HepG2 (cell line): ENCODE measurements around the gene ACD. TPM values are rescaled to one million over a fixed set of nuclear protein-coding genes. Genes with fewer than 3 reads are reported as not detected.

ENCODE experiments used
- ATAC-seq: fragments of 200-7000 bp; cut with Tn5 transposase; 3 replicates; pipeline ENCODE4 v1.9.1; 2020; ENCODE audit warnings: mild to moderate bottlenecking, moderate library complexity
- BruUV-seq: library from RNA; stranded (reverse); fragments of 400-500 nt; replicated peaks from 2 replicates; lab custom pipeline; 2021; lab: Mats Ljungman, UMichigan
- CTCF ChIA-PET: fragments of 300-600 bp; formaldehyde crosslinking; extraction: SDS; loops from one replicate; lab custom pipeline; 2021; ENCODE audit warnings: low total read pairs, inconsistent platforms, low intra/inter-chr PET ratio; lab: Yijun Ruan, JAX
- POLR2A ChIA-PET: fragments of 350-600 bp; sonication (Branson Sonifier 250); formaldehyde crosslinking; loops from one replicate; lab custom pipeline; 2020; ENCODE audit warnings: antibody characterized with exemption, inconsistent platforms; lab: Yijun Ruan, JAX
- DNase-seq: peaks from one replicate; pipeline ENCODE4 v3.0.0-alpha.2; 2015; ENCODE audit warnings: low spot score
- FAIRE-seq: peaks from 3 replicates; lab custom pipeline; 2011; peaks lifted over from hg19 to GRCh38; lab: Jason Lieb, UNC
- H2AFZ ChIP-seq: one replicate; pipeline ENCODE4 v1.6.1; 2011; ENCODE audit warnings: low read length, inconsistent platforms
- H3K27ac ChIP-seq: fragments of 300-600 bp; 3 replicates; pipeline ENCODE4 v1.8.0; 2011; ENCODE audit warnings: mixed run types, mild to moderate bottlenecking, mixed read lengths, low read length, inconsistent platforms; ENCODE audit not compliant: insufficient read depth; ENCODE audit errors: extremely low read length
- H3K27me3 ChIP-seq, 2 experiments: fragments of 200-600 bp in 1 of 2; 2 replicates in 1 of 2; 3 replicates in 1 of 2; pipeline versions ENCODE4 v1.6.0 to v1.8.0; 2011; ENCODE audit warnings: low read length in 2 of 2, mild to moderate bottlenecking in 2 of 2, moderate library complexity in 2 of 2, inconsistent platforms in 1 of 2; ENCODE audit not compliant: insufficient read depth in 2 of 2, control insufficient read depth in 1 of 2
- H3K36me3 ChIP-seq, 2 experiments: fragments of 200-600 bp in 1 of 2; replicated peaks in 1 of 2; 2 replicates in 1 of 2; 3 replicates in 1 of 2; pipeline versions ENCODE4 v1.5.1 to v1.8.0; 2011; ENCODE audit warnings: low read length in 2 of 2, inconsistent platforms in 1 of 2; ENCODE audit not compliant: insufficient read depth in 2 of 2, control insufficient read depth in 1 of 2
- H3K4me1 ChIP-seq: 2 replicates; pipeline ENCODE4 v1.5.1; 2012; ENCODE audit warnings: low read length, inconsistent platforms; ENCODE audit not compliant: insufficient read depth
- H3K4me2 ChIP-seq: 2 replicates; pipeline ENCODE4 v1.6.0; 2011; ENCODE audit warnings: low read depth, low read length, inconsistent platforms
- H3K4me3 ChIP-seq, 3 experiments: fragments of 200-600 bp in 1 of 3; sonication (generic), shearing (Covaris generic) in 1 of 3; replicated peaks in 1 of 3; 2 replicates each; pipeline ENCODE4 v1.5.1; 2011 to 2016; ENCODE audit warnings: low read length in 3 of 3, inconsistent platforms in 2 of 3, low read depth in 2 of 3, mild to moderate bottlenecking in 2 of 3, control low read depth in 1 of 3, mixed read lengths in 1 of 3; ENCODE audit not compliant: insufficient read depth in 1 of 3
- H3K79me2 ChIP-seq: one replicate; pipeline ENCODE4 v1.6.1; 2011; ENCODE audit warnings: low read length, inconsistent platforms; ENCODE audit not compliant: insufficient read depth
- H3K9ac ChIP-seq: 2 replicates; pipeline ENCODE4 v1.6.0; 2011; ENCODE audit warnings: mild to moderate bottlenecking, low read depth, low read length, inconsistent platforms; ENCODE audit not compliant: insufficient read depth
- H3K9me3 ChIP-seq: 2 replicates; pipeline ENCODE4 v1.5.1; 2012; ENCODE audit warnings: mild to moderate bottlenecking, low read length
- H4K20me1 ChIP-seq: 2 replicates; pipeline ENCODE4 v1.6.0; 2011; ENCODE audit warnings: inconsistent platforms, mild to moderate bottlenecking, low read length, moderate library complexity; ENCODE audit not compliant: insufficient read depth
- AHR ChIP-seq: IDR thresholded peaks from 2 replicates; pipeline ENCODE4 v1.6.1; 2018; ENCODE audit warnings: missing genetic modification reagents, missing compliant biosample characterization
- ARHGAP35 ChIP-seq: sonication (generic); formaldehyde crosslinking; IDR thresholded peaks from 2 replicates; pipeline ENCODE4 v1.9.0; 2022; ENCODE audit warnings: mild to moderate bottlenecking, inconsistent platforms, moderate library complexity, missing genetic modification reagents, borderline replicate concordance
- ATF7-NPFF ChIP-seq: sonication (generic); formaldehyde crosslinking; IDR thresholded peaks from 2 replicates; pipeline ENCODE4 v1.8.1; 2023; ENCODE audit warnings: mild to moderate bottlenecking, low read depth, missing genetic modification reagents, moderate library complexity
- BORCS8-MEF2B ChIP-seq: sonication (generic); formaldehyde crosslinking; IDR thresholded peaks from 2 replicates; pipeline ENCODE4 v1.8.0; 2022; ENCODE audit warnings: mild to moderate bottlenecking, missing genetic modification reagents
- BRF2 ChIP-seq: sonication (generic); formaldehyde crosslinking; IDR thresholded peaks from 2 replicates; pipeline ENCODE4 v1.8.1; 2022; ENCODE audit warnings: mild to moderate bottlenecking, missing genetic modification reagents
- CENPT ChIP-seq: sonication (generic); formaldehyde crosslinking; IDR thresholded peaks from 2 replicates; pipeline ENCODE4 v1.8.0; 2022; ENCODE audit warnings: low read depth, mild to moderate bottlenecking, moderate library complexity, missing genetic modification reagents
- E2F1 ChIP-seq: sonication (generic); formaldehyde crosslinking; IDR thresholded peaks from 2 replicates; pipeline ENCODE4 v1.5.0; 2020; ENCODE audit warnings: missing genetic modification reagents
- FOXO4 ChIP-seq: sonication (generic); formaldehyde crosslinking; conservative IDR thresholded peaks from 2 replicates; pipeline ENCODE4 v1.8.1; 2023; ENCODE audit warnings: missing genetic modification reagents
- HDAC1 ChIP-seq: sonication (generic); formaldehyde crosslinking; IDR thresholded peaks from 2 replicates; pipeline ENCODE4 v1.5.1; 2020; ENCODE audit warnings: mild to moderate bottlenecking, missing genetic modification reagents
- HDAC2 ChIP-seq: sonication (generic); formaldehyde crosslinking; IDR thresholded peaks from 2 replicates; pipeline ENCODE4 v1.4.0; 2020; ENCODE audit warnings: missing genetic modification reagents
- MYC ChIP-seq: sonication (generic); formaldehyde crosslinking; IDR thresholded peaks from 2 replicates; pipeline ENCODE4 v1.9.0; 2021; ENCODE audit warnings: missing genetic modification reagents, borderline replicate concordance
- PATZ1 ChIP-seq: sonication (generic); formaldehyde crosslinking; IDR thresholded peaks from 2 replicates; pipeline ENCODE4 v1.4.0; 2020; ENCODE audit warnings: missing genetic modification reagents
- RAD21 ChIP-seq: fragments of 450-650 bp; formaldehyde crosslinking; IDR thresholded peaks from 2 replicates; pipeline ENCODE4 v1.5.0; 2020; ENCODE audit warnings: mild to moderate bottlenecking
- REL ChIP-seq: sonication (generic); formaldehyde crosslinking; conservative IDR thresholded peaks from 2 replicates; pipeline ENCODE4 v1.8.0; 2022; ENCODE audit warnings: mild to moderate bottlenecking, missing genetic modification reagents, moderate library complexity
- SALL1 ChIP-seq: sonication (generic); formaldehyde crosslinking; IDR thresholded peaks from 2 replicates; pipeline ENCODE4 v1.8.0; 2022; ENCODE audit warnings: mild to moderate bottlenecking, missing genetic modification reagents
- SALL2 ChIP-seq: sonication (generic); formaldehyde crosslinking; IDR thresholded peaks from 2 replicates; pipeline ENCODE4 v1.8.1; 2023; ENCODE audit warnings: mild to moderate bottlenecking, missing genetic modification reagents, inconsistent platforms
- SMARCE1 ChIP-seq: fragments of 450-650 bp; IDR thresholded peaks from 2 replicates; pipeline ENCODE4 v1.6.1; 2017; ENCODE audit warnings: borderline replicate concordance
- ZNF296 ChIP-seq: sonication (generic); formaldehyde crosslinking; conservative IDR thresholded peaks from 2 replicates; pipeline ENCODE4 v1.5.0; 2020; ENCODE audit warnings: mild to moderate bottlenecking, missing genetic modification reagents
- ZSCAN25 ChIP-seq: sonication (generic); formaldehyde crosslinking; IDR thresholded peaks from 2 replicates; pipeline ENCODE4 v1.8.0; 2022; ENCODE audit warnings: mild to moderate bottlenecking, missing genetic modification reagents
- WGBS: methylation state at CpG from one replicate; pipeline ENCODE4 v1.1.6; 2017; ENCODE audit warnings: low lambda C conversion rate; 5-methylcytosine and 5-hydroxymethylcytosine counted together
- in situ Hi-C: cut with HindIII; loops from 2 replicates; pipeline ENCODE4 v1.10.0; 2017; ENCODE audit warnings: low pct_unique_long_range_greater_than_20kb; ENCODE audit not compliant: extremely low pct_ligation_motif_present
- intact Hi-C: fragments of 100-400 bp; cut with micrococcal nuclease; formaldehyde crosslinking; loops from one replicate; pipeline ENCODE4 v1.10.0; 2022; ENCODE audit not compliant: unreplicated experiment
- polyA plus RNA-seq, 8 experiments: library from polyadenylated mRNA; depleted of rRNA in 3 of 8; stranded (reverse) in 7 of 8; unstranded in 1 of 8; fragments of >200 nt; fragmentation: Illumina TruSeq in 4 of 8; extraction: Trizol in 4 of 8; gene quantifications; 2 replicates each; pipeline versions ENCODE4 v1.2.1 to v1.2.3, GENCODE V29; 2011 to 2016; ENCODE audit warnings: low read depth in 4 of 8, missing spikeins in 1 of 8, mixed read lengths in 1 of 8; ENCODE audit not compliant: insufficient read depth in 1 of 8
- total RNA-seq, 5 experiments: library from RNA; depleted of rRNA; stranded (reverse); fragments of >200 nt; fragmentation: Illumina TruSeq; extraction: Trizol; gene quantifications; 2 replicates each; pipeline ENCODE4 v1.2.3, GENCODE V29; 2016; ENCODE audit warnings: low read depth in 1 of 5

Gene ACD
- total and polyA plus RNA-seq, 2 of the 13 experiments (the other 11 are each of a cell fraction or from before 2014, with no cell fraction given), result 32.6 to 38.3 TPM

GRCh38 chr16:67653128-67653788, 6.8 kb downstream of the ACD start:
- POLR2A ChIA-PET, result no interaction called here
- H3K4me2 ChIP-seq, result peak overlapping the region; percentile 92
- TF ChIP-seq BORCS8-MEF2B (peak; percentile 3; the same call in 1 of the 2 replicates), FOXO4 (CRISPR knock-in tag) (no peak), ZSCAN25 (CRISPR knock-in tag) (0 out of 2 replicates have a peak, but pooled peaks have one; percentile 9), REL (CRISPR knock-in tag) (0 out of 2 replicates have a peak, but pooled peaks have one; percentile 10), PATZ1 (CRISPR knock-in tag) (peak; percentile 25; the same call in 1 of the 2 replicates), RAD21 (CRISPR knock-in tag) (peak; percentile 42; the same call in 1 of the 2 replicates), CENPT (CRISPR knock-in tag) (no peak), ATF7-NPFF (no peak; the same call in 1 of the 2 replicates), AHR (CRISPR knock-in tag) (no peak), HDAC2 (CRISPR knock-in tag) (no peak), BRF2 (CRISPR knock-in tag) (no peak), SMARCE1 (no peak), MYC (CRISPR knock-in tag) (peak; percentile 17; the same call in 1 of the 2 replicates), ZNF296 (CRISPR knock-in tag) (no peak), HDAC1 (CRISPR knock-in tag) (0 out of 2 replicates have a peak, but pooled peaks have one; percentile 12), ARHGAP35 (no peak), SALL2 (CRISPR knock-in tag) (no peak), E2F1 (CRISPR knock-in tag) (no peak), SALL1 (CRISPR knock-in tag) (no peak)

More at GRCh38 chr16:67653128-67653788, 6.8 kb downstream of the ACD start:
- peak; percentile 32 for ATAC-seq
- H2AFZ ChIP-seq, result no peak overlapping the region
- peak overlapping the region; percentile 59 to 78 (median 76) for H3K4me3 ChIP-seq
- peaks cover 20% of the 10 kb centered on the region; the same call in 1 of the 2 replicates for H3K4me1 ChIP-seq
- no peaks in the 10 kb centered on the region for H3K79me2 ChIP-seq
- H3K9ac ChIP-seq, result peak overlapping the region; percentile 30; the same call in 1 of the 2 replicates
- H3K36me3 ChIP-seq, result peaks cover 5% of the 10 kb centered on the region in 2 experiments; a peak in 3 of 5 replicates
- WGBS, result 0% methylated on average over 7 of the region's 68 CpGs
- intact Hi-C loops (no loop called here), in situ Hi-C loops (no loop called here)
- H4K20me1 ChIP-seq, result peaks cover 11% of the 10 kb centered on the region
- no peak overlapping the region for H3K27ac ChIP-seq
- peaks cover 5 to 56% of the 10 kb centered on the region in 2 experiments for H3K27me3 ChIP-seq
- FAIRE-seq, result no peak
- CTCF ChIA-PET, result interaction anchor here (1.6 kb wide), 1 partner anchor 15 kb away, joined by 8 read pairs; no protein-coding TSS in a partner anchor
- H3K9me3 ChIP-seq, result no peaks in the 10 kb centered on the region
- no TSS peak for BruUV-seq
- no peak for DNase-seq
